Transverse colon (tissue), 4 donors: ENCODE results near the gene HAUS3. TPM values are rescaled to one million over a fixed set of nuclear protein-coding genes. Genes with fewer than 3 reads are reported as not detected.
A peak's percentile ranks its signal among the peaks of the same experiment; 100 is the strongest.

Source experiments
- DNase-seq: peaks from one replicate; pipeline ENCODE4 v3.0.0-alpha.2; 2019
- H3K27ac ChIP-seq, 4 donors: fragments of 200-600 bp; sonication (generic); 2 replicates each; pipeline ENCODE4 v1.5.1; 2016 to 2018; ENCODE audit warnings: inconsistent platforms in 4 of 4
- H3K27me3 ChIP-seq: fragments of 200-600 bp; sonication (generic); 2 replicates; pipeline ENCODE4 v1.5.1; 2017; ENCODE audit warnings: inconsistent platforms
- H3K36me3 ChIP-seq, 4 donors: fragments of 200-600 bp; sonication (generic); 2 replicates each; pipeline ENCODE4 v1.5.1; 2017 to 2019; ENCODE audit warnings: inconsistent platforms in 4 of 4
- H3K4me1 ChIP-seq, 4 donors: fragments of 200-600 bp; sonication (generic); 2 replicates each; pipeline ENCODE4 v1.5.1; 2017 to 2020; ENCODE audit warnings: inconsistent platforms in 4 of 4
- H3K4me3 ChIP-seq, 4 donors: fragments of 200-600 bp; sonication (generic); 1 replicate in 1 of 4; 2 replicates in 3 of 4; pipeline versions ENCODE4 v1.5.1 to v1.6.1; 2017 to 2019; ENCODE audit warnings: inconsistent platforms in 4 of 4
- H3K9me3 ChIP-seq, 2 donors: fragments of 200-600 bp; sonication (generic); 2 replicates each; pipeline ENCODE4 v1.5.1; 2017 to 2019; ENCODE audit warnings: inconsistent platforms in 2 of 2
- EP300 ChIP-seq: sonication (generic); formaldehyde crosslinking; IDR thresholded peaks from one replicate; pipeline ENCODE4 v1.6.1; 2017; ENCODE audit warnings: antibody characterized with exemption, low read depth
- POLR2A ChIP-seq: fragments of 450-650 bp; IDR thresholded peaks from one replicate; pipeline ENCODE4 v1.6.1; 2016; ENCODE audit warnings: antibody characterized with exemption, mild to moderate bottlenecking, moderate library complexity
- POLR2AphosphoS5 ChIP-seq, 3 donors: sonication (generic); formaldehyde crosslinking; IDR thresholded peaks; one replicate each; pipeline ENCODE4 v1.6.1; 2016; ENCODE audit warnings: antibody characterized with exemption in 3 of 3
- WGBS, 2 donors: methylation state at CpG; one replicate each; pipeline ENCODE4 v1.1.5; 2018; ENCODE audit warnings: low coverage in 1 of 2; 5-methylcytosine and 5-hydroxymethylcytosine counted together
- in situ Hi-C, 4 donors: fragments of 200-750 bp; cut with MboI; loops; one replicate each; pipeline versions ENCODE4 v1.15.0 to v1.15.1; 2017; ENCODE audit warnings: low sequenced_read_pairs in 3 of 4, low pct_ligation_motif_present in 1 of 4, low pct_unique_long_range_greater_than_20kb in 1 of 4
- intact Hi-C: fragments of 100-400 bp; cut with DNase I; formaldehyde crosslinking; loops from one replicate; pipeline ENCODE4 v1.15.1; 2023; ENCODE audit warnings: low total_unique reads
- total RNA-seq, 4 donors: library from RNA; depleted of rRNA; stranded (reverse); fragments of >200 nt; gene quantifications; one replicate each; pipeline ENCODE4 v1.1.0, GENCODE V29; 2016
- TF ChIP-seq, protein P1 (sequence below), 5 experiments: fragments of 200-600 bp in 3 of 5; fragments of 450-650 bp in 2 of 5; sonication (generic) in 3 of 5; IDR thresholded peaks; 1 replicate in 2 of 5; 2 replicates in 3 of 5; pipeline ENCODE4 v1.5.1; 2016 to 2017; ENCODE audit warnings: antibody characterized with exemption in 5 of 5, inconsistent platforms in 3 of 5, mild to moderate bottlenecking in 2 of 5, moderate library complexity in 1 of 5

HAUS3 gene
- total RNA-seq, 4 donors from 2014 or later, result 2.0 to 18.0 (median 11.3) TPM

DNA sequence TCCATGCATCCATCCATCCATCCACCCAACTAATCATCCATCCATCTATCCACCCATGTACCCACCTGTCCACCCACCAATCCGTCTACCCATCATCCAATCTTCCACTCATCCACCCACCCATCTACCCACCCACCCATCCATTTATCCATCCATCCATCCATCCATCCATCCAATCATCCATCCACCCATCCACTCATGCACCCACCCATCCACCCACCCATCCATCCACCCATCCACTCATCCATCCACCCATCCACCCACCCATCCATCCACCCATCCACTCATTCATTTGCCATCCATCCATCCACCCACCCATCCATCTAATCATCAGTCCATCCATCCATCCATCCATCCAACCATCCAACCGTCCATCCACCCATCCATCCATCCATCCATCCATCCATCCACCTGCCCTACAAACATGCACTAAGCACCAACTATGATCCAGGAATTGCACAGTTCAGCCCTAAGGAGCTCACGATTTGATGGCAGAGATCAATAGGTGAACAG, 41.3 kb upstream of the HAUS3 start:
- TF ChIP-seq POLR2A (no peak), EP300 (no peak)
- in situ Hi-C loops (no loop called here), intact Hi-C loops (no loop called here)
- H3K27me3 ChIP-seq, result no peaks in the 10 kb centered on the region
- DNase-seq, result no peak
- H3K4me3 ChIP-seq, result no peak overlapping the region
- H3K9me3 ChIP-seq, result no peaks in the 10 kb centered on the region
- H3K4me1 ChIP-seq, result no peaks in the 10 kb centered on the region
- 93 to 100% methylated on average over 2 to 3 of the region's 3 CpGs for WGBS, 2 donors
- H3K27ac ChIP-seq, result no peak overlapping the region
- H3K36me3 ChIP-seq, result no peaks in the 10 kb centered on the region

DNA sequence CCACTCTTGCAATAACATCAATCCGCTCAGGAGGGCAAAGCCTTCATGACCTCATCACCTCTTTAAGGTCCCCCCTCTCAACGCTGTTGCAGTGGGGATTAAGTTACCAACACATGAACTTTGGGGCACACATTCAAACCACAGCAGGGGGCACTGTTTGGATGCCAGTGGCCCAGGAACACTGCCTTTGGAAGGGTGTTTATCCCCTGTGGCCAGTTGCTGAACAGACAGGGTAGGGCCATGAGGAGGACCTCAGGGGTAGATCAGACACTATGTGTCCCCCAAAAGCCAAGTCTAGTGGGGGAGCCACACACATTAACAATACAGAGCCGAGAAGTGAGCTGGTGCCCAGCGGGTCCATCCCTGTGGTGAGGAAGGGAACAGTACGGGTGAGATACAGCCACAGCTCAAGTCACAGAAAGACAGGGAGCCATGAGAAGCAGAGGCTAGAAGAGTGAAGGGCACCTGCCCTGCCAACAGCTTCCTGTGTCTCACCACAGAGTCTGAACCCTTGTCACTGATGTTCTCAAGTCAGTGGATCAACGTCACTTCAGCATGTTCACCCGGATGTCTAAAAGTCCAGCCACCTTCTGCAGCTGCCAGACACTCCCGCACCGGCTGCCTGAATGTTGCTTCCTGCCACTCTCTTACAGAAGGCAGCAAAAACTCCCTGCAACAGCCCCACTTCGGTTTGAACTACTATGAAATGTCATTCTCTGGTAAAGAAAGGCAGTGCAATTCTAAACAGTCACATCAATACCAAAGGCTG, 39.8 kb upstream of the HAUS3 start:
- TF ChIP-seq POLR2AphosphoS5 (IDR thresholded peaks at IDR 0.05) (peak in 1 of 3 donors; percentile 38), POLR2A (no peak), EP300 (no peak)
- TF ChIP-seq, protein P1, sequence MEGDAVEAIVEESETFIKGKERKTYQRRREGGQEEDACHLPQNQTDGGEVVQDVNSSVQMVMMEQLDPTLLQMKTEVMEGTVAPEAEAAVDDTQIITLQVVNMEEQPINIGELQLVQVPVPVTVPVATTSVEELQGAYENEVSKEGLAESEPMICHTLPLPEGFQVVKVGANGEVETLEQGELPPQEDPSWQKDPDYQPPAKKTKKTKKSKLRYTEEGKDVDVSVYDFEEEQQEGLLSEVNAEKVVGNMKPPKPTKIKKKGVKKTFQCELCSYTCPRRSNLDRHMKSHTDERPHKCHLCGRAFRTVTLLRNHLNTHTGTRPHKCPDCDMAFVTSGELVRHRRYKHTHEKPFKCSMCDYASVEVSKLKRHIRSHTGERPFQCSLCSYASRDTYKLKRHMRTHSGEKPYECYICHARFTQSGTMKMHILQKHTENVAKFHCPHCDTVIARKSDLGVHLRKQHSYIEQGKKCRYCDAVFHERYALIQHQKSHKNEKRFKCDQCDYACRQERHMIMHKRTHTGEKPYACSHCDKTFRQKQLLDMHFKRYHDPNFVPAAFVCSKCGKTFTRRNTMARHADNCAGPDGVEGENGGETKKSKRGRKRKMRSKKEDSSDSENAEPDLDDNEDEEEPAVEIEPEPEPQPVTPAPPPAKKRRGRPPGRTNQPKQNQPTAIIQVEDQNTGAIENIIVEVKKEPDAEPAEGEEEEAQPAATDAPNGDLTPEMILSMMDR (IDR thresholded peaks at IDR 0.05), result peak in 2 of 5 experiments; percentile 36 to 41
- Histone ChIP-seq H3K27ac (peak overlapping the region in 2 of 4 donors; percentile 10 to 51), H3K27me3 (no peaks in the 10 kb centered on the region), H3K9me3 (no peaks in the 10 kb centered on the region), H3K36me3 (no peaks in the 10 kb centered on the region), H3K4me1 (no peaks in the 10 kb centered on the region), H3K4me3 (no peak overlapping the region)
- in situ Hi-C loops, result no loop called here
- DNase-seq, result peak; percentile 63
- intact Hi-C loops, result no loop called here
- WGBS, 2 donors, result 60 to 71% methylated on average over 3 to 10 of the region's 10 CpGs

DNA sequence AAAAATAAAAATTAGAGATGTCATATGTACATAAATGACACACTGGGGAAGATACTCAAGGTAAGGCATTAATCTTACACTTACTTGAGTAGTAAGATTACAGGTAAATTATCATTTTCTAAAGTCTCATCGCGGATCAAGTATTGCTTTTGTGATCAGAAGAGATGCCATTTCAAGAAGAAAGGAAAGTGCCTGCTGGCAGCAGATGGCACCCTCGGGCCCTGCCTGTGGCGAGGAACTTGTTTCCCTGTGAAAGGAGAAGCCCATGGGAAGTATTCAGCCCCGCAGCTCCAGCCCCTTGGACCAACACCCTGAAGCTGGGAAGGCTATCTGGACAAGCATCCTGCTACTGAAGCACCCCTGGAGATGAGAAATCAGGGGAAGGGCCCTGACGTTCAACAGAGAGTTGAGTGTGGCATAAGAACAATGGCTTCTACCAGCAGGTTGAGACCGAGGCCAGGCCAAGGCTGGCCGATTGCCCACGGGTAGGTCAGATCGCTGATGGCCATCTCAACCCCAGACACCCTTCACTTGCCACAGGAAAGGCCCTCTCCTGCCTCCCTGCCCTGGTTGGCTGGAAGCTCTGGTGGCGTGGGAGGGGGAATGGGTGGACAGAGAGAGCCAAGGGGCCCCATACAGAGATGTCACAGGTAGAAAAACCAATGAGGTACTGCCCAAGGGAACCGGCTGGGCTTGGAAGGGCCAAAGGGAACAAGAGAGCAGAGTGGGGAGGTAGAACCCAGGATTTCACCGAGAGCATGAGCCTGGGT, 38.8 kb upstream of the HAUS3 start:
- no peaks in the 10 kb centered on the region for H3K36me3 ChIP-seq
- no peaks in the 10 kb centered on the region for H3K27me3 ChIP-seq
- in situ Hi-C loops (no loop called here), intact Hi-C loops (no loop called here)
- WGBS, 2 donors, result 64 to 77% methylated on average over 2 to 13 of the region's 13 CpGs
- DNase-seq, result no peak
- H3K9me3 ChIP-seq, result no peaks in the 10 kb centered on the region
- H3K4me1 ChIP-seq, result no peaks in the 10 kb centered on the region
- no peak overlapping the region for H3K4me3 ChIP-seq
- H3K27ac ChIP-seq, result peak overlapping the region in 1 of 4 donors; percentile 10
- no peak for TF ChIP-seq EP300
- TF ChIP-seq, protein P1 (IDR thresholded peaks at IDR 0.05), result peak in 2 of 5 experiments; percentile 17

DNA sequence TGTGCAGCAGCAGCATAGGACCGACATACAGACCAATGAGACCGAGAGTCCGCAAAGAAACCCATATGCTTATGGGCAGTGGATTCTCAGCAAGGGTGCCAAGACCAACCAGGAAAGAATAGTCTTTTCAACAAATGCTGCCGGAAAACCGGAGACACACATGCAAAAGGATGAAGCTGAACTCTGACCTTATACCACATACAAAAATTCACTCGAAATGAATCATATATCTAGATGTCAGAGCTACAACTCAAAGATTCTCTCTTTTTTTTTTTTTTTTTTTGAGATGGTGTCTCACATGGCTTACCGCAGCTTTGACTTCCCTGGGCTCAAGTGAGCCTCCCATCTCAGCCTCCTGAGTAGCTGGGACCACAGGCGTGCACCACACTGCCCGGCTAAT, 36.0 kb upstream of the HAUS3 start:
- Histone ChIP-seq H3K4me3 (no peak overlapping the region), H3K27me3 (no peaks in the 10 kb centered on the region), H3K36me3 (no peaks in the 10 kb centered on the region), H3K9me3 (no peaks in the 10 kb centered on the region), H3K4me1 (no peaks in the 10 kb centered on the region), H3K27ac (no peak overlapping the region)
- TF ChIP-seq, protein P1 (IDR thresholded peaks at IDR 0.05), result no peak
- no peak for TF ChIP-seq EP300
- TF ChIP-seq POLR2AphosphoS5 (IDR thresholded peaks at IDR 0.05), result no peak
- TF ChIP-seq POLR2A, result no peak
- intact Hi-C loops (loop anchor here (5.0 kb wide), 1 partner anchor 54 kb away; no protein-coding TSS in a partner anchor), in situ Hi-C loops (loop anchor here in 1 of 4 donors (10.0 kb wide), 1 partner anchor 53 kb away; no protein-coding TSS in a partner anchor)
- no peak for DNase-seq
- WGBS, 2 donors, result 94 to 99% methylated on average over 7 to 9 of the region's 9 CpGs
